ENCODE measurements around the gene SOX1.

SOX1 gene

DNA sequence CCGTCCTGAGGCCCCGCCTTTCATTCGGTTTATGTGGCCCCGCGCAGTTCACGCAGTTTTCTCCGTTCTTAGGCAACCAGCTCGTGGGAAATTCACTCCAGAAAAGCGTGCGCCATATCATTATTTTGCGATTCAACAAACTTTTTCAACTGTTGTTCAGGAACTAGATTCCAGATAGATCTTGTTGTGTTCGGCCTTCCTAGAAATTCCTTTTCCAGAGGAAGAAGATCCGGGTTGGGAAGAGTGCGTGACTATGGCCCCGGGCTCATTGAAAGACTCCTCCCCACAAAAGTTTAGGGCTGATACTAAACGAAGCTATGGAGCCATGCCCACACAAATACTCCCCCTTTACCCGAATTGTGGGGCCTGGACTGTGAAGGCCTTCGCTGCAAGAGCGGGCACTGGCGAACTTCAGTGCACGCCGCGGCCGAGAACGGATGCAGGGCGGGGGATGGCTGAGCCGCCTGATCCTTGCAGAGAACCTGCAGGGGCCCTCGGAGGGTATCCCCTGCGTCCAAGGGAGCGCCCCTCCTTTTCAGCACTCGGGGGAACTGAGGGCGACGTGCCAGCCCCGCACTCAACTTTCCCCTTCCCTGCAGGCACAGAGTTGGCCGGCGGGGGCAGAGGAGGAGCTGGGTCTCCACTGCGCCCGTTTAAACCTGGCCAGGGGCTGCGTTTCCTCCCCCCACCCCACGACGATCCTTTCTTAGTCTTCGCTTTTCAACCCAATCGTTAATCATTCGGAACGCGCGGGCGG lies 904 bp upstream of the SOX1 start:
- no peak overlapping the region for H3K27ac ChIP-seq (ENCODE audit: poor library complexity, severe bottlenecking)
- no peaks in the 10 kb centered on the region for H3K36me3 ChIP-seq (ENCODE audit: low read depth)
- no peak overlapping the region for H3K4me3 ChIP-seq (ENCODE audit: severe bottlenecking)
- peaks cover 78% of the 10 kb centered on the region for H3K27me3 ChIP-seq (ENCODE audit: insufficient read depth, poor library complexity, severe bottlenecking)
- H3K4me1 ChIP-seq (ENCODE audit: insufficient read depth, poor library complexity, severe bottlenecking) = no peaks in the 10 kb centered on the region
- no peaks in the 10 kb centered on the region for H3K9me3 ChIP-seq (ENCODE audit: severe bottlenecking)
- ATAC-seq (ENCODE audit: low read depth) (no peak), DNase-seq (ENCODE audit: low spot score) (no peak)
- TF ChIP-seq, protein P1, sequence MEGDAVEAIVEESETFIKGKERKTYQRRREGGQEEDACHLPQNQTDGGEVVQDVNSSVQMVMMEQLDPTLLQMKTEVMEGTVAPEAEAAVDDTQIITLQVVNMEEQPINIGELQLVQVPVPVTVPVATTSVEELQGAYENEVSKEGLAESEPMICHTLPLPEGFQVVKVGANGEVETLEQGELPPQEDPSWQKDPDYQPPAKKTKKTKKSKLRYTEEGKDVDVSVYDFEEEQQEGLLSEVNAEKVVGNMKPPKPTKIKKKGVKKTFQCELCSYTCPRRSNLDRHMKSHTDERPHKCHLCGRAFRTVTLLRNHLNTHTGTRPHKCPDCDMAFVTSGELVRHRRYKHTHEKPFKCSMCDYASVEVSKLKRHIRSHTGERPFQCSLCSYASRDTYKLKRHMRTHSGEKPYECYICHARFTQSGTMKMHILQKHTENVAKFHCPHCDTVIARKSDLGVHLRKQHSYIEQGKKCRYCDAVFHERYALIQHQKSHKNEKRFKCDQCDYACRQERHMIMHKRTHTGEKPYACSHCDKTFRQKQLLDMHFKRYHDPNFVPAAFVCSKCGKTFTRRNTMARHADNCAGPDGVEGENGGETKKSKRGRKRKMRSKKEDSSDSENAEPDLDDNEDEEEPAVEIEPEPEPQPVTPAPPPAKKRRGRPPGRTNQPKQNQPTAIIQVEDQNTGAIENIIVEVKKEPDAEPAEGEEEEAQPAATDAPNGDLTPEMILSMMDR (IDR thresholded peaks at IDR 0.05; ENCODE audit: poor library complexity, severe bottlenecking) = no peak

DNA sequence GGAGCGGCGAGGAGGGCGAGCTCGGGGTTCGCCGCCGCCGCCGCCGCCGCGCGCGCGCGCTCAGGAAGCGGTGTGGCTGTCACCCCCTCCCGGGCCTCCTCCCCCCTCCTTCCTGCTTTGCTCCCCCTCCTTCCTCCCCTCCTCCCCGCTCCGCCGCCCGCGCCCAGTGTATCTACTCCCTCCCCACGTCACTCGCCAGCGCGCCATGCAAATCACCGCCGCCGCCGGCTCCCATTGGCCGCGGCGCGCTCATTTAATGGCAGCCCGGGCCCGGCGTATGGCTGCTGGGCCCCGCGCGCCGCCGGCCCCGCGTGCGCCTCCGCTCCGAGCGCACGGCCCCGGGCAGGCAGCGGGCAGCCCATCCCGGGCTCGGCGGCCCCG lies 335 bp upstream of the SOX1 start:
- H3K9me3 ChIP-seq (ENCODE audit: severe bottlenecking) = no peaks in the 10 kb centered on the region
- ATAC-seq (ENCODE audit: low read depth) (no peak), DNase-seq (ENCODE audit: low spot score) (no peak)
- no peaks in the 10 kb centered on the region for H3K36me3 ChIP-seq (ENCODE audit: low read depth)
- TF ChIP-seq, protein P1 (IDR thresholded peaks at IDR 0.05; ENCODE audit: poor library complexity, severe bottlenecking) = no peak
- H3K27ac ChIP-seq (ENCODE audit: poor library complexity, severe bottlenecking) = no peak overlapping the region
- no peaks in the 10 kb centered on the region for H3K4me1 ChIP-seq (ENCODE audit: insufficient read depth, poor library complexity, severe bottlenecking)
- H3K4me3 ChIP-seq (ENCODE audit: severe bottlenecking) = no peak overlapping the region
- H3K27me3 ChIP-seq (ENCODE audit: insufficient read depth, poor library complexity, severe bottlenecking) = peaks cover 78% of the 10 kb centered on the region

DNA sequence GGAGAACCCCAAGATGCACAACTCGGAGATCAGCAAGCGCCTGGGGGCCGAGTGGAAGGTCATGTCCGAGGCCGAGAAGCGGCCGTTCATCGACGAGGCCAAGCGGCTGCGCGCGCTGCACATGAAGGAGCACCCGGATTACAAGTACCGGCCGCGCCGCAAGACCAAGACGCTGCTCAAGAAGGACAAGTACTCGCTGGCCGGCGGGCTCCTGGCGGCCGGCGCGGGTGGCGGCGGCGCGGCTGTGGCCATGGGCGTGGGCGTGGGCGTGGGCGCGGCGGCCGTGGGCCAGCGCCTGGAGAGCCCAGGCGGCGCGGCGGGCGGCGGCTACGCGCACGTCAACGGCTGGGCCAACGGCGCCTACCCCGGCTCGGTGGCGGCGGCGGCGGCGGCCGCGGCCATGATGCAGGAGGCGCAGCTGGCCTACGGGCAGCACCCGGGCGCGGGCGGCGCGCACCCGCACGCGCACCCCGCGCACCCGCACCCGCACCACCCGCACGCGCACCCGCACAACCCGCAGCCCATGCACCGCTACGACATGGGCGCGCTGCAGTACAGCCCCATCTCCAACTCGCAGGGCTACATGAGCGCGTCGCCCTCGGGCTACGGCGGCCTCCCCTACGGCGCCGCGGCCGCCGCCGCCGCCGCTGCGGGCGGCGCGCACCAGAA lies 1.1 kb downstream of the SOX1 start:
- H3K27me3 ChIP-seq (ENCODE audit: insufficient read depth, poor library complexity, severe bottlenecking) = peaks cover 81% of the 10 kb centered on the region
- ATAC-seq (ENCODE audit: low read depth) (no peak), DNase-seq (ENCODE audit: low spot score) (no peak)

DNA sequence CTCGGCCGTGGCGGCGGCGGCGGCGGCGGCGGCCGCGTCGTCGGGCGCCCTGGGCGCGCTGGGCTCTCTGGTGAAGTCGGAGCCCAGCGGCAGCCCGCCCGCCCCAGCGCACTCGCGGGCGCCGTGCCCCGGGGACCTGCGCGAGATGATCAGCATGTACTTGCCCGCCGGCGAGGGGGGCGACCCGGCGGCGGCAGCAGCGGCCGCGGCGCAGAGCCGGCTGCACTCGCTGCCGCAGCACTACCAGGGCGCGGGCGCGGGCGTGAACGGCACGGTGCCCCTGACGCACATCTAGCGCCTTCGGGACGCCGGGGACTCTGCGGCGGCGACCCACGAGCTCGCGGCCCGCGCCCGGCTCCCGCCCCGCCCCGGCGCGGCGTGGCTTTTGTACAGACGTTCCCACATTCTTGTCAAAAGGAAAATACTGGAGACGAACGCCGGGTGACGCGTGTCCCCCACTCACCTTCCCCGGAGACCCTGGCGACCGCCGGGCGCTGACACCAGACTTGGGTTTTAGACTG lies 1.7 kb downstream of the SOX1 start:
- TF ChIP-seq, protein P1 (IDR thresholded peaks at IDR 0.05; ENCODE audit: poor library complexity, severe bottlenecking) = no peak
- H3K4me3 ChIP-seq (ENCODE audit: severe bottlenecking) = no peak overlapping the region
- H3K27me3 ChIP-seq (ENCODE audit: insufficient read depth, poor library complexity, severe bottlenecking) = peaks cover 81% of the 10 kb centered on the region
- DNase-seq (ENCODE audit: low spot score) = no peak
- H3K4me1 ChIP-seq (ENCODE audit: insufficient read depth, poor library complexity, severe bottlenecking) = no peaks in the 10 kb centered on the region
- no peaks in the 10 kb centered on the region for H3K36me3 ChIP-seq (ENCODE audit: low read depth)
- no peak overlapping the region for H3K27ac ChIP-seq (ENCODE audit: poor library complexity, severe bottlenecking)
- H3K9me3 ChIP-seq (ENCODE audit: severe bottlenecking) = no peaks in the 10 kb centered on the region
- no peak for ATAC-seq (ENCODE audit: low read depth)

More for the DNA sequence above, 1.1 kb downstream of the SOX1 start:
- Histone ChIP-seq H3K4me1 (ENCODE audit: insufficient read depth, poor library complexity, severe bottlenecking) (no peaks in the 10 kb centered on the region), H3K4me3 (ENCODE audit: severe bottlenecking) (no peak overlapping the region), H3K9me3 (ENCODE audit: severe bottlenecking) (no peaks in the 10 kb centered on the region), H3K27ac (ENCODE audit: poor library complexity, severe bottlenecking) (no peak overlapping the region), H3K36me3 (ENCODE audit: low read depth) (no peaks in the 10 kb centered on the region)
- TF ChIP-seq, protein P1 (IDR thresholded peaks at IDR 0.05; ENCODE audit: poor library complexity, severe bottlenecking) = no peak
